Fibroblast of lung (primary cell): ENCODE results near the gene RCAN2. TPM values are rescaled to one million over a fixed set of nuclear protein-coding genes. Genes with fewer than 3 reads are reported as not detected.

Experiments used
- DNase-seq, 2 donors: peaks; one replicate each; pipeline versions ENCODE4 v3.0.0 to v3.0.0-alpha.2; 2010; ENCODE audit warnings: low read depth in 2 of 2
- H2AFZ ChIP-seq: 2 replicates; pipeline ENCODE4 v1.5.1; 2012; ENCODE audit warnings: low read length, control low read depth, inconsistent platforms
- H3K27ac ChIP-seq: 2 replicates; pipeline ENCODE4 v1.5.1; 2011; ENCODE audit warnings: low read length, control low read depth; ENCODE audit not compliant: insufficient read depth
- H3K27me3 ChIP-seq: 2 replicates; pipeline ENCODE4 v1.5.1; 2011; ENCODE audit warnings: mild to moderate bottlenecking, low read length; ENCODE audit not compliant: control insufficient read depth, insufficient read depth
- H3K36me3 ChIP-seq: 2 replicates; pipeline ENCODE4 v1.5.1; 2011; ENCODE audit warnings: low read length; ENCODE audit not compliant: control insufficient read depth, insufficient read depth
- H3K4me1 ChIP-seq: 2 replicates; pipeline ENCODE4 v1.5.1; 2011; ENCODE audit warnings: low read length; ENCODE audit not compliant: control insufficient read depth, insufficient read depth; ENCODE audit errors: extremely low read depth
- H3K4me2 ChIP-seq: 2 replicates; pipeline ENCODE4 v1.5.1; 2011; ENCODE audit warnings: low read length, control low read depth; ENCODE audit not compliant: insufficient read depth; ENCODE audit errors: extremely low read depth
- H3K4me3 ChIP-seq, 4 experiments: fragments of 200-600 bp in 1 of 4; sonication (generic) in 1 of 4; replicated peaks in 1 of 4; 2 replicates each; pipeline ENCODE4 v1.5.1; 2011 to 2016; ENCODE audit warnings: low read length in 4 of 4, low read depth in 3 of 4, mild to moderate bottlenecking in 3 of 4, control low read depth in 2 of 4, inconsistent platforms in 1 of 4, mixed read lengths in 1 of 4; ENCODE audit not compliant: insufficient read depth in 1 of 4; ENCODE audit errors: control extremely low read depth in 1 of 4
- H3K79me2 ChIP-seq: 2 replicates; pipeline ENCODE4 v1.5.1; 2012; ENCODE audit warnings: mild to moderate bottlenecking, low read length, inconsistent platforms; ENCODE audit not compliant: control insufficient read depth, insufficient read depth
- H3K9ac ChIP-seq: 2 replicates; pipeline ENCODE4 v1.5.1; 2011; ENCODE audit warnings: mild to moderate bottlenecking, low read length, control low read depth; ENCODE audit not compliant: insufficient read depth
- H3K9me3 ChIP-seq: 2 replicates; pipeline ENCODE4 v1.5.1; 2012; ENCODE audit warnings: low read depth, low read length; ENCODE audit not compliant: control insufficient read depth, insufficient read depth
- H4K20me1 ChIP-seq: 2 replicates; pipeline ENCODE4 v1.5.1; 2011; ENCODE audit warnings: low read length; ENCODE audit not compliant: control insufficient read depth, insufficient read depth; ENCODE audit errors: extremely low read depth
- EZH2 ChIP-seq: IDR thresholded peaks from 2 replicates; pipeline ENCODE4 v1.5.1; 2012; ENCODE audit warnings: low read length, control low read depth, mild to moderate bottlenecking; ENCODE audit errors: missing control alignments
- polyA plus RNA-seq, 2 donors: library from polyadenylated mRNA; depleted of rRNA in 1 of 2; stranded (reverse) in 1 of 2; unstranded in 1 of 2; fragments of >200 nt; gene quantifications; 2 replicates each; pipeline ENCODE4 v1.2.1, GENCODE V29; 2011 to 2012; ENCODE audit warnings: missing spikeins in 1 of 2
- total RNA-seq: library from RNA; depleted of rRNA; stranded (reverse); fragments of >200 nt; gene quantifications from 2 replicates; pipeline ENCODE4 v1.2.1, GENCODE V29; 2014
- TF ChIP-seq, protein P1 (sequence below), 2 donors: IDR thresholded peaks in 1 of 2; conservative IDR thresholded peaks in 1 of 2; 1 replicate in 1 of 2; 2 replicates in 1 of 2; pipeline ENCODE4 v1.5.1; 2011 to 2012; ENCODE audit warnings: low read length in 2 of 2, control low read depth in 1 of 2, inconsistent platforms in 1 of 2, low read depth in 1 of 2, mild to moderate bottlenecking in 1 of 2

Gene RCAN2
- total and polyA plus RNA-seq, 2 donors (not counting 1 experiment from before 2014, with no cell fraction given): 11.7 to 38.0 TPM

DNA sequence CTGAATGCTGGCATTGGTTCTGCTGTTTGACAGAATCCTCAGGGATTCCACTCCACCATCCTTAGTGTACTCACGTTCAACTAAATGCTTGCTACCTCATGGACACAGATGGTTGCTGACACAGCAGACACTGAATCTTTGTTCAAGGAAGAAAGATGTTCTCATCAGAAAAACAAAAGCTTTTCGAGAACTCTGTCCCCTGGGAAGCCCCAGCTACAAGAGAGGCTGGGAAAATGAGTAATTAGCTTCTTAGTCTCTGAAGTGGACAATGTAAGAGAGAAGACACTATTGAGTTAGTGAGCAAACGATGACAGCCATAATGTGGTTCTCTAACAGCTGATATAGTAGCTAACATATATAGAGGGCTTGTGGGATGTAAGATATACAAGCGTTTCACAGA lies 289.5 kb downstream of the RCAN2 start:
- no peak overlapping the region for H3K9ac ChIP-seq
- H3K27ac ChIP-seq: no peak overlapping the region
- H3K4me2 ChIP-seq: no peak overlapping the region
- no peak overlapping the region for H3K4me3 ChIP-seq
- no peaks in the 10 kb centered on the region for H3K9me3 ChIP-seq
- TF ChIP-seq, protein P1, sequence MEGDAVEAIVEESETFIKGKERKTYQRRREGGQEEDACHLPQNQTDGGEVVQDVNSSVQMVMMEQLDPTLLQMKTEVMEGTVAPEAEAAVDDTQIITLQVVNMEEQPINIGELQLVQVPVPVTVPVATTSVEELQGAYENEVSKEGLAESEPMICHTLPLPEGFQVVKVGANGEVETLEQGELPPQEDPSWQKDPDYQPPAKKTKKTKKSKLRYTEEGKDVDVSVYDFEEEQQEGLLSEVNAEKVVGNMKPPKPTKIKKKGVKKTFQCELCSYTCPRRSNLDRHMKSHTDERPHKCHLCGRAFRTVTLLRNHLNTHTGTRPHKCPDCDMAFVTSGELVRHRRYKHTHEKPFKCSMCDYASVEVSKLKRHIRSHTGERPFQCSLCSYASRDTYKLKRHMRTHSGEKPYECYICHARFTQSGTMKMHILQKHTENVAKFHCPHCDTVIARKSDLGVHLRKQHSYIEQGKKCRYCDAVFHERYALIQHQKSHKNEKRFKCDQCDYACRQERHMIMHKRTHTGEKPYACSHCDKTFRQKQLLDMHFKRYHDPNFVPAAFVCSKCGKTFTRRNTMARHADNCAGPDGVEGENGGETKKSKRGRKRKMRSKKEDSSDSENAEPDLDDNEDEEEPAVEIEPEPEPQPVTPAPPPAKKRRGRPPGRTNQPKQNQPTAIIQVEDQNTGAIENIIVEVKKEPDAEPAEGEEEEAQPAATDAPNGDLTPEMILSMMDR (conservative IDR thresholded peaks at IDR 0.05 in 1 of 2, IDR thresholded peaks at IDR 0.05 in 1 of 2; ENCODE audit: low read depth in 1 of 2, low read length in 2 of 2): no peak
- no peak for TF ChIP-seq EZH2
- H3K36me3 ChIP-seq: no peaks in the 10 kb centered on the region
- no peak for DNase-seq
- H3K4me1 ChIP-seq: no peaks in the 10 kb centered on the region
- no peaks in the 10 kb centered on the region for H3K27me3 ChIP-seq
- no peaks in the 10 kb centered on the region for H3K79me2 ChIP-seq
- H2AFZ ChIP-seq: no peak overlapping the region
- H4K20me1 ChIP-seq: no peaks in the 10 kb centered on the region

DNA sequence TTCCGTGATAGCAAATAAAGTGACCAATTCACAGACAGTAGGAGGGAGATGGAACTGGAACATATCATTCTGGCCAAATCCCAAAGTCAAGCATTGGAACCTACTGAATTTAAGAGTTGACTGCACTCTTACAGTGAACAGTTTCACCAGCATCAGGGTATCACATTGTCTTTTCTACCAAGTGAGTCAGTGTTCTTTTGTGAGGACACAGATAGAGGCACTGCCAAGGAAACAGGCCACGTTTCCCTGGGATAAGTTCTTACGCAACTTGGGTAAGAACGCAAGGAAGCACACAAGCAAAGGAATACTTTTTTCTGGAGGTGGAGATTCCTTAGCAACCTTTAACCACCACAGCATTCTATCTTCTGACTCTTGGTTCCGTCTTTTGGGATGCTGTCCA lies 291.9 kb downstream of the RCAN2 start:
- H3K27me3 ChIP-seq: no peaks in the 10 kb centered on the region
- H3K9me3 ChIP-seq: no peaks in the 10 kb centered on the region
- no peak overlapping the region for H3K4me2 ChIP-seq
- DNase-seq: peak; percentile 36 to 68
- H3K27ac ChIP-seq: no peak overlapping the region
- H2AFZ ChIP-seq: no peak overlapping the region
- H3K4me1 ChIP-seq: no peaks in the 10 kb centered on the region
- no peaks in the 10 kb centered on the region for H4K20me1 ChIP-seq
- H3K79me2 ChIP-seq: no peaks in the 10 kb centered on the region
- H3K36me3 ChIP-seq: no peaks in the 10 kb centered on the region
- TF ChIP-seq EZH2: no peak
- TF ChIP-seq, protein P1 (conservative IDR thresholded peaks at IDR 0.05 in 1 of 2, IDR thresholded peaks at IDR 0.05 in 1 of 2; ENCODE audit: low read depth in 1 of 2, low read length in 2 of 2): no peak
- H3K4me3 ChIP-seq: no peak overlapping the region
- H3K9ac ChIP-seq: no peak overlapping the region

DNA sequence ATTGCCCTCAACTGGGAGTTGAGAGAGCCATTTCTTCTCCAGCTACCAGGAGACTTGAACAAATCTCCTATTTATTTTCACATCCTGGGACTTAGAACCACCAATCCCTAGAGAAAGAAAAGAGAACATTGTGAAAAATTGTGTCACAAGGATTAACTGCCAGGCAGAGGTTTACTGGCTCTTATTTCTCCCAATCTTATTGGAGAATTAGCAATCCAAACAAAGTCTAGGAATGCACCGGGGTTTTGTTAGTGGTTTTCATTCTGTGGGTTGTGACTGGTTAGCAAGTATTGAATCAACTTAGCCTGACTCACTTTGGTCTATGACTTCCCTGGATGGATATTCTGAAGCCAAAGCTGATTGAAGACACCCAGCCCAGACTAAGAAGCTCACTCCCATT lies 299.3 kb downstream of the RCAN2 start:
- DNase-seq: peak; percentile 68 to 94
- no peaks in the 10 kb centered on the region for H4K20me1 ChIP-seq
- peaks cover 4% of the 10 kb centered on the region for H3K4me1 ChIP-seq
- no peaks in the 10 kb centered on the region for H3K36me3 ChIP-seq
- no peak overlapping the region for H3K9ac ChIP-seq
- no peaks in the 10 kb centered on the region for H3K79me2 ChIP-seq
- no peak overlapping the region for H2AFZ ChIP-seq
- H3K27ac ChIP-seq: no peak overlapping the region
- H3K4me3 ChIP-seq: no peak overlapping the region
- H3K9me3 ChIP-seq: no peaks in the 10 kb centered on the region
- no peak for TF ChIP-seq EZH2
- TF ChIP-seq, protein P1 (conservative IDR thresholded peaks at IDR 0.05 in 1 of 2, IDR thresholded peaks at IDR 0.05 in 1 of 2; ENCODE audit: low read depth in 1 of 2, low read length in 2 of 2): no peak
- no peaks in the 10 kb centered on the region for H3K27me3 ChIP-seq
- H3K4me2 ChIP-seq: no peak overlapping the region
